ENCODE results near the gene TFF2. TPM values are rescaled to one million over a fixed set of nuclear protein-coding genes. Genes with fewer than 3 reads are reported as not detected.

TFF2 gene
- total RNA-seq, 6 donors from 2014 or later = not detected

GRCh38 chr21:42317341-42317741, 33.5 kb downstream of the TFF2 start:
- Histone ChIP-seq H3K9me3 (no peaks in the 10 kb centered on the region), H3K36me3 (no peaks in the 10 kb centered on the region), H3K4me3 (no peak overlapping the region), H3K4me1 (peaks cover 7 to 26% (median 16%) of the 10 kb centered on the region in 4 donors), H3K27me3 (no peaks in the 10 kb centered on the region), H3K27ac (no peak overlapping the region)
- WGBS, 2 donors = 92 to 93% methylated on average over 5 to 8 of the region's 8 CpGs
- TF ChIP-seq POLR2A (IDR thresholded peaks at IDR 0.05) (no peak), POLR2AphosphoS5 (IDR thresholded peaks at IDR 0.05) (no peak), CTCF (IDR thresholded peaks at IDR 0.05) (no peak), EP300 (IDR thresholded peaks at IDR 0.05) (no peak)
- ATAC-seq (ENCODE audit: low FRiP score in 2 of 2) (no peak), DNase-seq (peak in 1 of 2 donors; percentile 10)

- TF ChIP-seq EP300 (IDR thresholded peaks at IDR 0.05) = no peak
- no peak for TF ChIP-seq POLR2A (IDR thresholded peaks at IDR 0.05)
- no peak for TF ChIP-seq CTCF (IDR thresholded peaks at IDR 0.05)
- TF ChIP-seq POLR2AphosphoS5 (IDR thresholded peaks at IDR 0.05) = no peak
- Histone ChIP-seq H3K4me1 (peaks cover 7 to 26% (median 16%) of the 10 kb centered on the region in 4 donors), H3K9me3 (no peaks in the 10 kb centered on the region), H3K36me3 (no peaks in the 10 kb centered on the region), H3K27ac (no peak overlapping the region), H3K4me3 (no peak overlapping the region), H3K27me3 (no peaks in the 10 kb centered on the region)
- ATAC-seq (ENCODE audit: low FRiP score in 2 of 2) (no peak), DNase-seq (peak in 1 of 2 donors; percentile 55)
- 94 to 95% methylated on average over 8 to 16 of the region's 16 CpGs for WGBS, 2 donors
Measured at GRCh38 chr21:42316891-42317290, 33.9 kb downstream of the TFF2 start.

GRCh38 chr21:42315296-42315891, 35.4 kb downstream of the TFF2 start, which contains the start of gene TFF3:
TSS of gene TFF3 (minus strand) at chr21:42315409. CDS start at chr21:42315374, 35 bp downstream.
- peak in 1 of 2 donors; percentile 1 for ATAC-seq (ENCODE audit: low FRiP score in 2 of 2)
- Histone ChIP-seq H3K36me3 (no peaks in the 10 kb centered on the region), H3K4me1 (peaks cover 7 to 26% (median 16%) of the 10 kb centered on the region in 4 donors), H3K4me3 (no peak within 1 kb of the TSS), H3K9me3 (no peaks in the 10 kb centered on the region), H3K27ac (no peak within 1 kb of the TSS), H3K27me3 (no peaks in the 10 kb centered on the region)
- DNase-seq = peak in 1 of 2 donors; percentile 54
- no peak for TF ChIP-seq POLR2A (IDR thresholded peaks at IDR 0.05)
- TF ChIP-seq POLR2AphosphoS5 (IDR thresholded peaks at IDR 0.05) = no peak
- TF ChIP-seq EP300 (IDR thresholded peaks at IDR 0.05) = no peak
- no peak for TF ChIP-seq CTCF (IDR thresholded peaks at IDR 0.05)
- 67 to 74% methylated on average over 8 to 15 of the region's 15 CpGs for WGBS, 2 donors

- no peaks in the 10 kb centered on the region for H3K27me3 ChIP-seq
- H3K4me1 ChIP-seq = peaks cover 9 to 27% (median 18%) of the 10 kb centered on the region in 4 donors
- DNase-seq = no peak
- TF ChIP-seq POLR2AphosphoS5 (IDR thresholded peaks at IDR 0.05) = no peak
- no peak for ATAC-seq (ENCODE audit: low FRiP score in 2 of 2)
- H3K4me3 ChIP-seq = no peak overlapping the region
- WGBS, 2 donors = 78 to 87% methylated on average over 6 of the region's 6 CpGs
- no peak overlapping the region for H3K27ac ChIP-seq
- no peaks in the 10 kb centered on the region for H3K9me3 ChIP-seq
- no peaks in the 10 kb centered on the region for H3K36me3 ChIP-seq
Measured at GRCh38 chr21:42314616-42315295, 36.0 kb downstream of the TFF2 start.

- Histone ChIP-seq H3K27ac (no peak overlapping the region), H3K36me3 (no peaks in the 10 kb centered on the region), H3K4me3 (no peak overlapping the region), H3K4me1 (peaks cover 14 to 25% (median 19%) of the 10 kb centered on the region in 4 donors), H3K27me3 (no peaks in the 10 kb centered on the region), H3K9me3 (no peaks in the 10 kb centered on the region)
- DNase-seq = peak in 1 of 2 donors; percentile 45
- WGBS, 2 donors = 26 to 39% methylated on average over 7 to 13 of the region's 13 CpGs
- TF ChIP-seq EP300 (IDR thresholded peaks at IDR 0.05) (no peak), CTCF (IDR thresholded peaks at IDR 0.05) (no peak), POLR2A (IDR thresholded peaks at IDR 0.05) (no peak), POLR2AphosphoS5 (IDR thresholded peaks at IDR 0.05) (no peak)
- no peak for ATAC-seq (ENCODE audit: low FRiP score in 2 of 2)
Measured at GRCh38 chr21:42313501-42313969, 37.3 kb downstream of the TFF2 start.
